ENCODE measurements around the gene MAP1B.

The MAP1B gene

DNA sequence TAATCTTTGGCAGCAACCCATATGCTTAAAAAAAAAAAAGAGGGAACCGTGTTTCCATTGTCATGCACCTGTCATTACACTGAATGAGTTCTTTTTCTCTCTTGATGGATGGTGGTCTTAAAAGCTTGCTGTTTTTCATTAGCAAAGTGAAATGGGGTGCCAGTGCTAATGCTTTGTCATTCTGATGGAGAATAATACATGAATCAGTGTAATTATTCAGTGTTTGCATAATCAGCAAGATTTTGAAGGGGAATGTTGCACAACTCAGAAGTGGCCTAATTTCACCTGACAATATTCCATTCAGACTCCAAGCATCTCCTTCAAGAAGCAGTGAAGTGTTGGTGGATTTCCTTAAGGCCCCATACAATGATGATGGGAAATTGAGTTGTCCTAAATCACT is 38.1 kb downstream of the MAP1B start:
- Histone ChIP-seq H4K20me1 (ENCODE audit: insufficient read depth, low read length) (no peaks in the 10 kb centered on the region), H3K27me3 (ENCODE audit: insufficient read depth, low read length) (no peaks in the 10 kb centered on the region), H3K9me3 (ENCODE audit: low read length) (no peaks in the 10 kb centered on the region), H3F3A (ENCODE audit: insufficient read depth, low read length) (no peaks in the 10 kb centered on the region), H3K27ac (ENCODE audit: low read depth, low read length, poor library complexity, severe bottlenecking) (no peak overlapping the region), H3K36me3 (ENCODE audit: insufficient read depth, low read length) (no peaks in the 10 kb centered on the region), H3K4me1 (ENCODE audit: insufficient read depth, low read length, severe bottlenecking) (no peaks in the 10 kb centered on the region), H3K4me2 (ENCODE audit: low read length) (no peak overlapping the region), H3K9me2 (ENCODE audit: low read depth, low read length) (no peaks in the 10 kb centered on the region), H2AFZ (ENCODE audit: low read length) (no peak overlapping the region), H3K79me2 (ENCODE audit: insufficient read depth, low read length) (no peaks in the 10 kb centered on the region), H3K9ac (ENCODE audit: low read length) (no peak overlapping the region), H3K4me3 (ENCODE audit: low read depth, low read length, poor library complexity, severe bottlenecking) (no peak overlapping the region)
- TF ChIP-seq, protein P1, sequence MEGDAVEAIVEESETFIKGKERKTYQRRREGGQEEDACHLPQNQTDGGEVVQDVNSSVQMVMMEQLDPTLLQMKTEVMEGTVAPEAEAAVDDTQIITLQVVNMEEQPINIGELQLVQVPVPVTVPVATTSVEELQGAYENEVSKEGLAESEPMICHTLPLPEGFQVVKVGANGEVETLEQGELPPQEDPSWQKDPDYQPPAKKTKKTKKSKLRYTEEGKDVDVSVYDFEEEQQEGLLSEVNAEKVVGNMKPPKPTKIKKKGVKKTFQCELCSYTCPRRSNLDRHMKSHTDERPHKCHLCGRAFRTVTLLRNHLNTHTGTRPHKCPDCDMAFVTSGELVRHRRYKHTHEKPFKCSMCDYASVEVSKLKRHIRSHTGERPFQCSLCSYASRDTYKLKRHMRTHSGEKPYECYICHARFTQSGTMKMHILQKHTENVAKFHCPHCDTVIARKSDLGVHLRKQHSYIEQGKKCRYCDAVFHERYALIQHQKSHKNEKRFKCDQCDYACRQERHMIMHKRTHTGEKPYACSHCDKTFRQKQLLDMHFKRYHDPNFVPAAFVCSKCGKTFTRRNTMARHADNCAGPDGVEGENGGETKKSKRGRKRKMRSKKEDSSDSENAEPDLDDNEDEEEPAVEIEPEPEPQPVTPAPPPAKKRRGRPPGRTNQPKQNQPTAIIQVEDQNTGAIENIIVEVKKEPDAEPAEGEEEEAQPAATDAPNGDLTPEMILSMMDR (IDR thresholded peaks at IDR 0.05; ENCODE audit: low read length) = no peak
- no peak for TF ChIP-seq EZH2 (IDR thresholded peaks at IDR 0.05; ENCODE audit: borderline replicate concordance, low read length)

DNA sequence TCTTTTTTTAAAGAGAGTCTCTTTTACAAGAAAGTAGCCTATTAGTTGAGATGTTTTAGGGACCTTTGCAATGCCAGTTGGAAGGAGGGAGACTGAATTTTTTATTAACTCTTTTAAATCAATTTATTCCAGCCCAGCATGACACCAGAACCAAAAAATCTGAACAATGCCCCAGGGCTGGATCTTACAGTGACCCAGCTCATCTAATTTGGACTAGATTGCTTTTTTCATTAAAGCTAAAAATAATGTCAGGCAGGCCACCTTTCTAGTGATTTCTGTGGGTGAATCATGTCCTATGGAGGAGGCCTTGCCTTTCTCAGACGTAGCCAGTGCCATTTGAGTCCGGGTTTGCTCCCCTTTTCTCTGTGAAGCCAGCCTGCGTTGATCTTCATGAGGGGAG is 38.8 kb downstream of the MAP1B start:
- Histone ChIP-seq H3K27ac (ENCODE audit: low read depth, low read length, poor library complexity, severe bottlenecking) (no peak overlapping the region), H3K36me3 (ENCODE audit: insufficient read depth, low read length) (no peaks in the 10 kb centered on the region), H3K4me3 (ENCODE audit: low read depth, low read length, poor library complexity, severe bottlenecking) (no peak overlapping the region), H3K9ac (ENCODE audit: low read length) (no peak overlapping the region), H3K4me1 (ENCODE audit: insufficient read depth, low read length, severe bottlenecking) (no peaks in the 10 kb centered on the region), H3F3A (ENCODE audit: insufficient read depth, low read length) (no peaks in the 10 kb centered on the region), H3K79me2 (ENCODE audit: insufficient read depth, low read length) (no peaks in the 10 kb centered on the region), H2AFZ (ENCODE audit: low read length) (no peak overlapping the region), H3K4me2 (ENCODE audit: low read length) (no peak overlapping the region), H3K9me2 (ENCODE audit: low read depth, low read length) (no peaks in the 10 kb centered on the region), H4K20me1 (ENCODE audit: insufficient read depth, low read length) (no peaks in the 10 kb centered on the region), H3K9me3 (ENCODE audit: low read length) (no peaks in the 10 kb centered on the region), H3K27me3 (ENCODE audit: insufficient read depth, low read length) (no peaks in the 10 kb centered on the region)
- TF ChIP-seq, protein P1 (IDR thresholded peaks at IDR 0.05; ENCODE audit: low read length) = no peak
- no peak for TF ChIP-seq EZH2 (IDR thresholded peaks at IDR 0.05; ENCODE audit: borderline replicate concordance, low read length)

GRCh38 chr5:72147569-72147968 is 40.3 kb downstream of the MAP1B start:
- Histone ChIP-seq H3K79me2 (ENCODE audit: insufficient read depth, low read length) (no peaks in the 10 kb centered on the region), H3K9ac (ENCODE audit: low read length) (no peak overlapping the region), H3K36me3 (ENCODE audit: insufficient read depth, low read length) (no peaks in the 10 kb centered on the region), H4K20me1 (ENCODE audit: insufficient read depth, low read length) (no peaks in the 10 kb centered on the region), H3K4me3 (ENCODE audit: low read depth, low read length, poor library complexity, severe bottlenecking) (no peak overlapping the region), H3F3A (ENCODE audit: insufficient read depth, low read length) (no peaks in the 10 kb centered on the region), H3K9me2 (ENCODE audit: low read depth, low read length) (no peaks in the 10 kb centered on the region), H3K9me3 (ENCODE audit: low read length) (no peaks in the 10 kb centered on the region), H3K4me1 (ENCODE audit: insufficient read depth, low read length, severe bottlenecking) (no peaks in the 10 kb centered on the region), H3K27ac (ENCODE audit: low read depth, low read length, poor library complexity, severe bottlenecking) (no peak overlapping the region), H2AFZ (ENCODE audit: low read length) (no peak overlapping the region), H3K4me2 (ENCODE audit: low read length) (no peak overlapping the region), H3K27me3 (ENCODE audit: insufficient read depth, low read length) (no peaks in the 10 kb centered on the region)
- TF ChIP-seq, protein P1 (IDR thresholded peaks at IDR 0.05; ENCODE audit: low read length) = no peak
- no peak for TF ChIP-seq EZH2 (IDR thresholded peaks at IDR 0.05; ENCODE audit: borderline replicate concordance, low read length)

Data from OCI-LY1 (cell line).